Activated T-cell treated with anti-CD3 and anti-CD28 coated beads for 4 hours (primary cell): Measurements from ENCODE around the gene STIM2.

Experiments used
- DNase-seq: peaks from one replicate; pipeline ENCODE4 v3.0.0-alpha.2; 2020

The STIM2 gene

GRCh38 chr4:26907731-26908599 lies 47.3 kb downstream of the STIM2 start:
- no peak for DNase-seq

DNA sequence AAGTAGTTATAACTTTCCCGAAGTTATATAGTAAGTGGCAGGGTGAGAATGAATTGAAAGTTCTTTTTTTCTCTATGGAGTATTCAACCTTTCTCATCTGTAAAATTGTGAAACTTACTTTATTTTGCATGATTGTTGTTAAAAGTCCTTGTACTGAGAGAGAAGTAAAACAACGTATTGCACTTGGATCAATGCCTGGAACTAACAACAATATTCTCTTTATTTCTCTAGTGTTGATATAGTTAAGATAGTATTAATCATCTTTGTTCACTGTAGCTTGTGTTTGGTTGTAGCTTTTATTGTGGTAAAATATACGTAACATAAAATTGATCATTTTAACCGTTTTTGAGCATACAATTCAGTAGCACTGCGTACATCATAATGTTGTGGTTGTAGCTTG lies 48.7 kb downstream of the STIM2 start:
- DNase-seq = no peak

GRCh38 chr4:26911254-26911653 lies 50.6 kb downstream of the STIM2 start:
- DNase-seq = no peak

GRCh38 chr4:26912069-26912468 lies 51.4 kb downstream of the STIM2 start:
- no peak for DNase-seq

GRCh38 chr4:26912810-26913209 lies 52.2 kb downstream of the STIM2 start:
- no peak for DNase-seq

- no peak for DNase-seq
Observed at GRCh38 chr4:26916195-26916594, 55.6 kb downstream of the STIM2 start.

- DNase-seq = no peak
Observed at GRCh38 chr4:26930964-26931363, 70.3 kb downstream of the STIM2 start.

GRCh38 chr4:26931451-26931850 lies 70.8 kb downstream of the STIM2 start:
- no peak for DNase-seq

- DNase-seq = no peak
Observed at GRCh38 chr4:26931966-26932365, 71.3 kb downstream of the STIM2 start.

DNA sequence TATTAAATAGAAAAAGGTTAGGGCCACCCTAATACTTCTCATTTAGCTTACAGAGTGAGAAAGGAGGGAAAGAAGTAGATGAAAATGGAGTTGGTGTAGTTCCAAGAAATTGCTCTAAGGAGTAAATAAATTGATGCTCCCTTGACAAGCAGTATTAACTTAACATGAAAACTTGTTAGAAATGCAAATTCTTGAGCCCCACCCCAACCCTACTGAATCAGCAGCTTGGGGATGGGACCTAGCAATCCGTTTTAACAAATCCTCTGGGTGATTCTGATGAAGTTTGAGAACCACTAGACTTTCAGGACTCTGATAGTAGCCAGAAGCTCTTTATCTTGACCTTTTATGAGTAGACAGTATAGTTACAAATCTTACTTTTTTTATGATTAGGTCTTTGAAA lies 74.8 kb downstream of the STIM2 start:
- no peak for DNase-seq

GRCh38 chr4:26936284-26937065 lies 75.8 kb downstream of the STIM2 start:
- no peak for DNase-seq

GRCh38 chr4:26937139-26937538 lies 76.5 kb downstream of the STIM2 start:
- no peak for DNase-seq

DNA sequence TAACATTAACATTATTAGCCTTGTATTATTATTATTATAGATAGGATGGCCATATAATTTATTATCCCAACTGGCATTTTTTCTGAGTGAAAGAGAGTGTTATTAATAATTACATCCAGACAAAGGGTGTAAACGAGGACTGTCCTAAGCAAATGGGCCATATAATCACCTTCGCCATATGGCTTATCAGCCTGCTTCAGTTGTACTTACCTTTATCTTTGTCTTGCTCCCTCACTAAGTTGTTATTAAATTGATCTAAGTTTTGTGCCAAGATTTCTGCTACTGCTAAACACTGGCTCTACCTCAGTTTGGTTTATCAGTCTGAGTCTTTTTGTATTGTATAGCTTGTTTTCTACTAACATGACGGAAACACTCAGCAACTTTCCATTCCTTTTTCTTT lies 76.9 kb downstream of the STIM2 start:
- DNase-seq = no peak

- no peak for DNase-seq
Observed at GRCh38 chr4:26938516-26938915, 77.9 kb downstream of the STIM2 start.

DNA sequence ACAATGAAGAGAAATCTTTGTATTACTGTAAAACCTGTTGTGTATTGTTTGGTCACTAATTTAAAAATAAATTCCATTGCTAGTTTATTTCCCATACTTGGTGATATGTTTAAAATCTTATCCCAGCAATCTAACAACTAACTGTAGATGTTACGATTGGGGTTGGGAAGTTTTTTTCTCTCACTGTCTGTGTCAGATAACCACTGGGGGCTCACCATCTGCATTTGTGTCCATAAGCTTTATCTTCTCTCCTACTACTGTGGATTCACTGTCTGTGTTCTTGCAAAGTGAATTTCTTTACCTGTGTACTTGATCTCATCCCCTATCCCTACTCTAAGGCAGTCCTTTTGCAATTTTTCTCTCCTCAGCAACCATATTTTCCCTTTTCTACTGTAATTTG lies 81.3 kb downstream of the STIM2 start:
- no peak for DNase-seq

- no peak for DNase-seq
Observed at GRCh38 chr4:26942871-26943270, 82.2 kb downstream of the STIM2 start.

DNA sequence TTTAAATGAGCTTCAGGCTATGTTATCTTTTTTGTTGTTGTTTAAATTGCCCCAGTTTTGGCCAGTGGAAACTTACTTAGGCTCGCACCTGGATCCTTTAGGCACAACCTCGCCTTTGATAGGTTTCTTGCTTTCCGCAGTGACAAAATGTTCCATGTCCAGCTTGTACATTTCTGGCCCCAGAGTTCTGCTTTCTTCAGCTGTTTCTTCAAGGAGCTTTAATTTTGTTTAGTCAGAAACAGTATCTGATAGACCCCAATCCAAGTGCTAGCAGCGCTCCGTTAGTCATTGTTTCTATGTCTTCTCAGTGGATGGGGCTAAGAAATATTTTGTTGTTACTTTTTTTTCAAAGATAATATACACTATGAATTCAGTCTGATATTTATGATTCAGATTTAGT lies 82.8 kb downstream of the STIM2 start:
- DNase-seq = no peak

- no peak for DNase-seq
Observed at GRCh38 chr4:26945794-26946193, 85.2 kb downstream of the STIM2 start.

- no peak for DNase-seq
Observed at GRCh38 chr4:26947318-26947717, 86.7 kb downstream of the STIM2 start.

DNA sequence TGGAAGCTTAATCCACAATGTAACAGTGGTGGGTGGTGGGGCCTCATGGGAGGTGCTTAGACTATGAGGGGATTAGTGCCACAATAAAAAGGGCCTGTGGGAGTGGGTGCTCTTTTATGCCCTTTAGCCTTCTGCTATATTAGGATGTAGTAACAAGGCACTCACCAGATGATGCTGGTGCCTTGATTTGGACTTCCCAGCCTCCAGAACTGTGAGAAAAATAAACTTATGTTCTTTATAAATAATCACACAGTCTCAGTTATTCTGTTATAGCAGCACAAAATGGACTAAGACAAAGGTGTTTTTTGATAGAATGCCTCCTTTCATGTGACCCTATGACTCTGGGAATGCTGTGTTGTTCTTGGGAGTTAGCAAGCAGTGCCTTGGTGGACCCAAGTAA lies 89.8 kb downstream of the STIM2 start:
- DNase-seq = no peak

DNA sequence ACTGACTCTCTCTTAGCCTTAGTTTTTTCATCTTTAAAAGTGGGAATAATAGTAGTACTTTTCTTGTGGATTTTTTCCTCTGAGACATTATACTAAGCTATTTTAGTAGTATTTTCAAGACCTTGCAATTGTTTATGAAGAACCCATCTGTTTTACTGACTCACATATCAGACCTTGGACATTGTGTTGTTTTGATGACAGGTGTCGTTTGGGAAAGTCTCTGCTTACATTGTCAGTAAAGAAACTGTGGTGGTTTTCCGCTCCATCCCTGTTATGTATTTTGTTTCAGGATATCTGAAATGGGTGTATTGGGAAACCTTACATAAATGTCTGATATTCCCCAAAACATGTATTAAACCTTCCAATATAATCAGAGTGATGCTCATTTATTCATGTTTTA lies 92.2 kb downstream of the STIM2 start:
- DNase-seq = no peak

DNA sequence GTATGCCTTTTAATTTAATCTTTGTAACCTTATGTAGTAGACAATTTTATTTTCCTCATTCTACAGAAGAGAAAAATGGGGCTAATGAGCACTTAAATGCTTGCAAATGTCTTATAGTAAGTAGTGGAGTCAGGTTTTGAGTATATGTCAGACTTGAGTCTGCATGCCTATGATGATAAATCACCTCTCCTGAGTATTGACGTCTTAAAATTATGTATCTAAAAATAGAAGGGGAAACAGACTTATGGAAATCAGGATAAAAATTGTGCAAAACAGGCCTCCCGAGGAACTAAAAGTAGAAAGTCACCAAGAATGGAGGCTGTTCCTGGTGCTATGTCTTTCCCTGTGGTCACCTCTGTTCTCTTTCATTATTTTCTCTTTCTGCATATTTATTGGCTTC lies 92.7 kb downstream of the STIM2 start:
- DNase-seq = no peak

GRCh38 chr4:26953770-26954423 lies 93.3 kb downstream of the STIM2 start:
- no peak for DNase-seq

DNA sequence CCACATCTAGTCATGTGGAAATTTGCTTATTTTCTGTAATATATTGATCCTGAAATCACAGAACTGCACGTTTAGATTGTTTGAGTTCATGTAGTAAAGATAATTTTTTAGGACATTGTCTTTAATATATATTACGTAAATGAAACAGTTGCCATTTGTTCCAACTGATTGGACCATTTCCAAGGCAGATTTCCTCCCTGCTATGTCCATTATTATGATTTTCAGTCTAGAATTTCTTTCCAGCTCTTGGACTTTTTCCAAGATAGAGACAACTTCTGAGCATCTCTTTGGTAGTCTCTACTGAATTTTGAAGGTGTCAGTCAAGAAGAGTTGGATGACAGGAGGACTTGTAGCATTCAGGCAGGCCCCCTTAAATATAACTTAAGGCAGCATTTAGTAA lies 94.6 kb downstream of the STIM2 start:
- DNase-seq = no peak
